HG03432 (cell line): Measurements from ENCODE around the gene ZNF2.
"Not testable (repeated sequence)": the region's sequence is repeated elsewhere in the genome, so short reads cannot be mapped to it uniquely, and the experiment has no call there.

Experiments
- ATAC-seq: cut with Tn5 transposase; IDR thresholded peaks from one replicate; pipeline ENCODE4 v1.9.1; 2021; ENCODE audit warnings: mild to moderate bottlenecking, moderate library complexity; ENCODE audit not compliant: unreplicated experiment

Gene ZNF2

DNA sequence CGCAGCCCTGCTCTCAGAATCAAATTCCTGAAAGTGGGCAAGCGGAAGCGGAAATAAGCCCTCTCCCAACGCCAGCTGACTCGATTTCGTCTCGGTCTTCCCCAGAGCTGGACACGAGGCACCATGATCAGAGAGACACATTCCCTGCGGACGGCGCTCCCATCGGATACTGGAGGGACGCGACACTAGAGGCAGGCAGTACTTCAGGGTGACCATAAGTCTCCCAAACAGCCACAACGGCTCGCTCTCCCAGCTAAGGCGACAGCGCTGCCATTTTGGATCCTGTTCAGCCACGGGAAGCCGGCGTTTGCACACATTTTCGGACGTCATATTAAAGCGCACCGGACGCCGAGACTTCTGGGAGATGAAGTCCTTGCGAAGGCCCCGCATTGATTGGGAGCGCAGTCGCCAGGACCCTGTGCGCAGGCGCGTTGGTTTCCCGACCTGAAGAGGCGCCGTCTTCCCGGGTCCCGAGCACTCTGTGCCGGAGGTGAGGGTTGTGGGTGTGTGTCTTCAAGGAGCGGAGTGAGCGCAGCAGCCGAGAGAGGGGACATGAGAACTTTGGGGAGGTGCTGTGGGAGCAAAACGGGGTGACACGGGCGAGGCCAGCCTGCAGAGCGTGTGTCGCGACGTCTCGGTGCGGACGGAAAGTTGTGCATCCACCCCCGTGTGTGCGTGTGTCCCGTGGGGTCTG lies at the start of gene ZNF2:
ZNF2 (plus strand) TSS at position 439 of the 694 bp plus-strand sequence. CDS start 10,418 bp downstream, outside the sequence.
- ATAC-seq: peak; percentile 97

- ATAC-seq: no peak
Measured at GRCh38 chr2:95121093-95121406, 44.6 kb upstream of the ZNF2 start.

DNA sequence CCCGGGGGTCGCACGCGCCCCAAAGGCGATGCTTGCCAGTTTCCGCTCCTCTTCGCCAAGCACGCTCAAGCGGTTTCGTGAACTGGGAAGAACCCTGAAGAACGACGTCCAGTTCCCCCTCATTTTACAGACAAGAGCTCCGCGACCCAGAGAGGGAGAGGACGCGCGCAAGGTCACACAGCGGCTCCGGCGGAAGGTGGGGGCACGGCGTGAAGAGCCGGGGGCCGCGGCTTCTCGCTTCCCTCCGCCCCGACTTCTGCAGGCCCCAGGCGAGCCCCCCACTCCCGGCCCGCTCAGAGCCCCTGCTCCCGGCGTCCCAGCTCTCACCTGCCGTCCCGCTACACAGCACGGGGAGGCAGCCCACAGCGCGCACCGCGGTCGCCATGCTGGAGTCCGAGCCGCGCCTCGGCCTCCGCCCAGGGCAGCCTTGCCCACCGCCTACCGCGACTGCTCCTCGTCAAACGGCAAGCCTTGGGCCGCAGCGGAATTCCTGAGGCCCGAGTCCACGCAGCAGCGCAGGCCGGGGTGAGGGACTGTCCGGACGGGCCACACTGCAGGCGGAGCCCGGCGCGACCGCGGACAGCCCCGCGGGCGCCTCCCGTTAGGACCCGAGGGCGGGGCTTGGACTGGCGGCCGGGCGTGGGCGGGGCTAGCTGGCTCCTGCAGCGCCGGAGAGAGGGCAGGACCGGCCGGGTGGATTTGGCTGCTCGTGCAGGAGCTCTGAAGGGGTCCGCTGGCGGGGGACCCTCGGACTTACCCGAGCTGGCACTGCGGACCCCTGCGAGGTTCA lies 44.0 kb upstream of the ZNF2 start, which contains the start of gene MRPS5:
MRPS5 (minus strand) TSS at position 402 of the 790 bp plus-strand sequence; CDS start at position 385, 17 bp downstream.
- peak; percentile 96 for ATAC-seq

DNA sequence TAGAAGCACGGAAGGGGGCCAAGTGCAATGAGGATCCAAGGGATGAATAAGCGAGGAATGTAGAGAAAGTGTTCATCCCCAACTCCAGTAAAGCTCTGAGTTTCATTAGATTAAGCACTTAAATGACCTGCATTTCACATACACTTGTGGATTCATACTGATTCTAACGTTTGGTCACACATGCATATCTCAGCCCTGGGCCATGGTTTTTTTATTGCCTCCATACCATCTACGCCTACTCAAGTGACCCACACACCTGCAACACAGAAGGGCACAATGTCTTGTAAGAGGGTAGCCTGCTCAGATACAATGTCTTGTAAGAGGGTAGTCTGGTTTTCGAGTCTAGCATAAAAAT lies 43.4 kb upstream of the ZNF2 start:
- peak; percentile 12 for ATAC-seq

DNA sequence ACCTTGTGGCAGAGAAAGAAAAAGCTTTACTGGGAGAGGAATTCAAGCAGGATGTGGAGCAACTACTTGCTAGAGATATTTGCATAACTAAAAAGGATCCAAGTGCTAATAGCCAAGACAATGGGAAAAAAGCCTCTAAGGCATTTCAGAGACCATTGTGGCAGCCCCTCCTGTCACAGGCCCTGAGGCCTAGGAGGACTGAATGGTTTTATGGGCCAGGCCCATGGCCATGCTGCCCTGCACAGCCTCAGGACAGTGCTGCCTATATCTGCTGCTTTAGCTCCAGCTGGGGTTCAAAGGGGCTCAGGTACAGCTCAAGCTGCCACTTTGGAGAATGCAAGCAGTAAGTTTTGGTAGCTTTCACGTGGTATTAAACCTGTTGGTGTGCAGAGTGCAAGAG lies 26.9 kb upstream of the ZNF2 start:
- ATAC-seq: no peak

DNA sequence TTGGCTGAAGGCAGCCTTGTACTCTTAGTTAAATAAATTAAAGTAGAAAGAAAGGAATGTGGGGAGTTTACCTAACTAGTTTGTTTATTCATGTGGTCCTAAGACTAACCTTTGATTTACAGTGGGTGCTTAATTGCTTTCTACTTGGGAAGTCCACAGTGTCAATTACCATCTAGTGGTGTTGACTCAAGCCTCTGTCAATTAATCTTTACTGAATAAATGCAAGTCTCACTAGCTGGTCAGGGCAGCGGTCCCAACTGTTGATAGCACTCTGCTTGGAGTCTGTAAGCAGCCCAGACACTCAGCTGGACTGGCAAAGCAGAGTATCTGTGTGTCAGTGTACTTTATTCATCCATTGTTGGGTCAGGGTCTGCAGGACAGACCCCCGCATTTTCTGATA lies 21.8 kb upstream of the ZNF2 start:
- ATAC-seq: no peak

DNA sequence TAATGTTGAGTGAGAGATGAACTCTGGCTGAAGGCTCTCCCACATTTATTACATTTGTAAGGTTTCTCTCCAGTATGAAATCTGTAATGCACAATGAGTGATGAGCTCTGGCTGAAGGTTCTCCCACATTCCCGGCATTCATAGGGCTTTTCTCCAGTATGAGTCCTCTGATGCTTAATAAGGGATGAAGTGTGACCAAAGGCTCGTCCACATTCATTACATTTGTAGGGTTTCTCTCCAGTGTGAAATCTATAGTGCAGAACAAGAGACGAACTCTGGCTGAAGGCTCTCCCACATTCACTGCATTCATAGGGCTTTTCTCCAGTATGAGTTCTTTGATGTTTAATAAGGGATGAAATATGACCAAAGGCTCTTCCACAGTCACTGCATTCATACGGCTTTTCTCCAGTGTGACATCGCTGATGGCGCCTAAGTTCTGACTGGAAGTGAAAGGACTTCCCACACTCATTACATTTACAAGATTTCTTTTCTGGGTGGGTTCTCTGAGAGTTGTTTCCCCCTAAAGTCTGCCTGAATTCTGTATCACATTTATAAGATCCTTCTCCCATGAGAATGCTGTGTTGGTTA lies 16.1 kb upstream of the ZNF2 start:
- no peak for ATAC-seq

- ATAC-seq: no peak
Measured at GRCh38 chr2:95158441-95158840, 7.2 kb upstream of the ZNF2 start.

- ATAC-seq: peak; percentile 56
Measured at GRCh38 chr2:95158891-95159619, 6.6 kb upstream of the ZNF2 start.

- peak; percentile 96 for ATAC-seq
Measured at GRCh38 chr2:95159690-95160449, 5.7 kb upstream of the ZNF2 start, which contains the start of gene ZNF514. TSS of gene ZNF514 (minus strand) at chr2:95159848. CDS start at chr2:95153253, 6,595 bp downstream.

GRCh38 chr2:95165030-95165370 lies 609 bp upstream of the ZNF2 start:
- ATAC-seq: peak; percentile 12

DNA sequence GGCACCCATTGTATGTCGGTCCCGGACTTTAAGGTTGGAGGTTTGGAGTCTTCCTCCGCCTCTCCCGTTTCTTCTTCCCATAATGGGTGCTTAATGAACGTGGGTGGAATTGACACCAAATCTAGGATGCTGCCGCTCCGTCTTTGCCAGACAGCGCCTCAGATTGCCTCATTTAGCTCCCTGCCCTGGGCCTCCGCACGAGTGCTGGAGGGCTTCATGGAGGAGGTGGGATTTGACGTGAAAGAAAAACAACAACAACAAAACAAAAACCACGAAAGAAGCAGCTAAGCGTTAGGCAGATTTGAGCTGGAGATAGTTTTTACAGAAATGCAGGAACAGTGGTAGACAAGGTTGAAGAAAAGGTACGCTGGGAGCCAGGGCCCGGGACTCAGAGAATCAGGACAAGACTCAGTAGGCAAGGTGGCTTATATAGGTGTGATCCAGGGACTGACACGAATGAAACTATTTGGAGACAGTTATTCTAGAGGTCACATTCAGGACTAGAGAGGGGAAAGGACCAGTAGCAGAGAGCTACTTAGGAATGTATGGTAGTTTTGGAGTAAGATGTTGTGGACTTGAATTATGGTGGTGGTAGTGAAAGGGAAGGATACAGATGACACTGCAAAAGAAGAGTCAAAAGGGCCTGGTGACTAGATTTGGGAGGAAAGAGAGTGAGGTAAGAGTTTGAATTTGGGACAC lies 605 bp downstream of the ZNF2 start:
- ATAC-seq: peak; percentile 19

DNA sequence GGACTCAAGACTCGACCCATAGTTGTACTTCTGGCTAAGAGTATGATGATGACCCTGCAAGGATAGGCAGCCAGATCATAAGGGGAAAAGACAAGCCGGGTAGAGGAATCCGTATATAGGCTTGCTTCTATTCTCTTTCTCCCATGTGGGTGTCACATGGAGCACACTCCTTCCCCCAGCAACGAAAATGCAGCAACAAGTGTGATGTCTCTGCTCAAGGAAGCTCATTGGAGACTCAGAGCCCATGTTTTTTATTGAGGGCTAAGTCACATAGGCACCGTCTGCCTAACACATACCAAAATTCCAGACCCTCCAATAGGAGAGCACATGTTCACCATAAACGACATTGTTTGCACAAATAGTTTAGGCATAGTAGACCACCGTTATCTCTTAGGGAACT lies 6.3 kb downstream of the ZNF2 start:
- no peak for ATAC-seq

DNA sequence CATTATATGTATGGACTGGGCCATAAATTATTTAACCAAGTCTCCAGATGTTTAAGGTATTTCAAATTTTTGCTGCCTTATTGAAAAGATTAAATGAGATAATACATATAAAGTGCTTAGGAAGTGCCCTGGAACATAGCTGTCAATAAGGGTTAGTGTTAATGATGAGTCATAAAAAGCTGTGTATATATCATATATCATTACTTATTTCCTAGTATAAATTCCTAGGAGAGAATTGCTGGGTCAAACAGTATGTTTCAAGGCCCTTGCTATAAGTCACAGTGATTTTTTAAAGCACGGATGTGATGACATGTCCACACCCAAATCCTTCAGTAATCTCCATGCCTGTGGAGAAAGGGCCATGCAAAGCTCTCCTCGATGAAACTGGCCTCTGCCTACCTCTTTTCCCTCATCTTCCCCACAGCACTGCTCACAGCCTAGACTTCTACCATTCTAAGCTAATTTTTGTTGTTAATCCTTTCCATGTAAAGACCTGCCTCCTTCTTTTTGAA lies 8.5 kb downstream of the ZNF2 start:
- no peak for ATAC-seq

DNA sequence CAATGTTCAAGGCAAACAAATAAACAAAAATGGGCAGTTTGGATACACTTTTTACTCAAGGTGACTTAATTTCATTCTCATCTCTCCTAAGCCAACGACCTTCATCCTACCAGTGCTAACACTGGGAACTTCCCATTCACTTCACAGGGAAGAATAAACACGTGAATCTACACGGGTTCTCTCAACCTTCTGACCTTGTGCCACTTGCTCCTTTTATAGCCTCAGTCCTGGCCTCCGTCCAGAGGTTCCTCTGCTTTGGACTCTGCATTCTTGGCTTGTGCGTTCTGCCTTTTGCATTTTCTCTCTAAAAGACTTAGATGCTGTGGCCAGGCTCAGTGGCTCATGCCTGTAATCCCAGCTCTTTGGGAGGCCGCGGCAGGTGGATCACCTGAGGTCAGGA lies 13.8 kb downstream of the ZNF2 start:
- no peak for ATAC-seq

DNA sequence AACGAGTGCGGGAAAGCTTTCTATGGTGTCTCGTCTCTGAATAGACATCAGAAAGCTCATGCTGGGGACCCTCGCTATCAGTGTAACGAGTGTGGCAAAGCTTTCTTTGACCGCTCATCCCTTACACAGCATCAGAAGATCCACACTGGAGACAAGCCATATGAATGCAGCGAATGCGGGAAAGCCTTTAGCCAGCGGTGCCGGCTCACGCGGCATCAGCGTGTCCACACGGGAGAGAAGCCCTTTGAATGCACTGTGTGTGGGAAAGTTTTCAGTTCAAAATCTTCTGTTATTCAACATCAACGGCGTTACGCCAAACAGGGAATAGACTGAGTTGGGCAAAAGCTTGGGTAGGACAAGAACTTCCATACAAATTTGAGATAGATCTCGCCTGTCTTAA lies 16.2 kb downstream of the ZNF2 start:
- ATAC-seq: no peak

DNA sequence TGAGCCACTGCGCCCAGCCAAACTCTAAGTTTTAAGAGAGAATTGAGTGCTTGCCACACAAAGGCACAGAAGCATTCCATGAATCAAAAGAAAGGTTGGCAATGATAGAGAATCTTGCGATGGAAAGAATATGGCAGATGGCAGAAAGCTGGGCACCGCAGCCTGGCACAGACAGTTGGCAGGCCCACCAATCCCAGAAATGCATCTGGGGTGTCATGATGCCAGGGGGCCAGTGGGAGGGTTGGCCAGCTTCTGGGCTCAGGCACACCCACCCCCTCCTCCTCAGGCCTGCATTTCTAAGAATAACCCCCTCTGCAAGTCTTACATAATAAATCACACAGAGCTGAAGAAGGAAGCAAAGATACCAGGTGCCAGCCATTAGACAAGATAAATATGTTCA lies 19.6 kb downstream of the ZNF2 start:
- no peak for ATAC-seq

GRCh38 chr2:95185973-95186372 lies 20.4 kb downstream of the ZNF2 start:
- no peak for ATAC-seq

DNA sequence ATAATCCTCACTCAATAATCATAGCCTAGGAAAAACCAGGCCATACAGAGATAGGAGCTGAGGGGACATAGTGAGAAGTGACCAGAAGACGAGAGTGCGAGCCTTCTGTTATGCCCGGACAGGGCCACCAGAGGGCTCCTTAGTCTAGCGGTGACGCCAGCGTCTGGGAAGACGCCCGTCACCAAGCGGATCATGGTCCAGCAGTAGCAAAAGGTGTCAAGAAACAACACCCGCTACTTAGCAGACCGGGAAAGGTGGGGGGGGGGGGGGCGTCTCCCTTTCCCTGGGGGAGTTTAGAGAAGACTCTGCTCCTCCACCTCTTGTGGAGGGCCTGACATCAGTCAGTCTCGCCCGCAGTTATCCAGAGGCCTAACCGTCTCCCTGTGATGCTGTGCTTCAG lies 27.3 kb downstream of the ZNF2 start:
- not testable (repeated sequence) for ATAC-seq

DNA sequence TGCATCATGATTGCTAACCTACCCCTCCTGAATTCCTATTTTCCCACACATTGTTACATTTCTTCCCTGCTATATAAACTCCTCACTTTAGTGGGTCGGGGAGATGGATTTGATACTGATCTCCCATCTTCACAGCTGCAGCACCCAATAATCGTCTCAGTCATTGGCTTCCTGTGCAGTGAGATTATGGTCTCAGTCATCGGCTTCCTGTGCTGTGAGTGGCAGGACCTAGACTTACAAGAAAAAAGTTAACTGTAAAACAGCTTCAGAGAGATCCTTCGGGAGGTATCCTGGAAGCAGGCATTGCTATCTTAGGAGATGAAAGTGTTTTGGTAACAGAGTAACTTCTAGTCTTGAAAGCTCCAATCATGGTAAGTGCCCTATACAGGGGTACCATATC lies 38.3 kb downstream of the ZNF2 start:
- ATAC-seq: no peak
